OCI-M2 (cell line): ENCODE results near the gene ODAD3.

ENCODE experiments used
- DNase-seq: peaks from one replicate; lab custom pipeline; 2025; ENCODE audit not compliant: unreplicated experiment; lab: John Stamatoyannopoulos, UW

ODAD3 gene

GRCh38 chr19:11377756-11378155 lies 57.2 kb downstream of the ODAD3 start:
- no peak for DNase-seq

GRCh38 chr19:11377237-11377636 lies 57.7 kb downstream of the ODAD3 start:
- DNase-seq: peak; percentile 87

- peak; percentile 99 for DNase-seq
These were observed 59.6 kb downstream of the ODAD3 start for GRCh38 chr19:11375143-11375948.

- peak; percentile 100 for DNase-seq
These were observed 60.3 kb downstream of the ODAD3 start, which contains the start of gene SWSAP1 for GRCh38 chr19:11374433-11375142. Gene SWSAP1 (plus strand): TSS chr19:11374666. CDS start chr19:11374681, 15 bp downstream.

GRCh38 chr19:11373885-11374432 lies 61.0 kb downstream of the ODAD3 start:
- peak; percentile 99 for DNase-seq

- no peak for DNase-seq
These were observed 61.6 kb downstream of the ODAD3 start for GRCh38 chr19:11373166-11373884.

- no peak for DNase-seq
These were observed 64.2 kb downstream of the ODAD3 start for GRCh38 chr19:11370744-11371143.
